Spleen (tissue), 11 donors: ENCODE data around the gene AGPAT2. TPM values are rescaled to one million over a fixed set of nuclear protein-coding genes. Genes with fewer than 3 reads are reported as not detected.

Experiments used
- DNase-seq: peaks from one replicate; pipeline ENCODE4 v3.0.0-alpha.2; 2020
- H3K27ac ChIP-seq, 8 donors: fragments of 200-600 bp; sonication (generic) in 7 of 8; 1 replicate in 4 of 8; 2 replicates in 4 of 8; pipeline versions ENCODE4 v1.5.0 to v1.8.0; 2016 to 2021; ENCODE audit warnings: inconsistent platforms in 4 of 8, mild to moderate bottlenecking in 4 of 8, moderate library complexity in 1 of 8
- H3K27me3 ChIP-seq, 7 donors: fragments of 200-600 bp; sonication (generic) in 6 of 7; replicated peaks in 1 of 7; 1 replicate in 4 of 7; 2 replicates in 3 of 7; pipeline versions ENCODE4 v1.5.0 to v1.8.0; 2016 to 2021; ENCODE audit warnings: inconsistent platforms in 3 of 7, mild to moderate bottlenecking in 1 of 7
- H3K36me3 ChIP-seq, 6 donors: fragments of 200-600 bp; sonication (generic) in 5 of 6; 1 replicate in 4 of 6; 2 replicates in 2 of 6; pipeline versions ENCODE4 v1.5.0 to v1.8.0; 2016 to 2021; ENCODE audit warnings: inconsistent platforms in 2 of 6
- H3K4me1 ChIP-seq, 6 donors: fragments of 200-600 bp; sonication (generic) in 5 of 6; 1 replicate in 3 of 6; 2 replicates in 3 of 6; pipeline versions ENCODE4 v1.5.0 to v1.8.0; 2016 to 2021; ENCODE audit warnings: inconsistent platforms in 3 of 6
- H3K4me3 ChIP-seq, 8 donors: fragments of 200-600 bp; sonication (generic) in 7 of 8; 1 replicate in 4 of 8; 2 replicates in 4 of 8; pipeline versions ENCODE4 v1.5.0 to v1.8.0; 2016 to 2021; ENCODE audit warnings: inconsistent platforms in 4 of 8, mild to moderate bottlenecking in 4 of 8, moderate library complexity in 2 of 8
- H3K9me3 ChIP-seq, 8 donors: fragments of 200-600 bp; sonication (generic) in 7 of 8; 1 replicate in 4 of 8; 2 replicates in 4 of 8; pipeline versions ENCODE4 v1.5.0 to v1.8.0; 2016 to 2021; ENCODE audit warnings: inconsistent platforms in 4 of 8
- CTCF ChIP-seq, 11 experiments: fragments of 200-600 bp in 7 of 11; fragments of 450-650 bp in 4 of 11; sonication (generic) in 4 of 11; IDR thresholded peaks in 8 of 11; conservative IDR thresholded peaks in 3 of 11; 1 replicate in 7 of 11; 2 replicates in 4 of 11; pipeline versions ENCODE4 v1.4.0 to v1.8.0; 2016 to 2021; ENCODE audit warnings: antibody characterized with exemption in 11 of 11, inconsistent platforms in 4 of 11, mild to moderate bottlenecking in 1 of 11
- POLR2A ChIP-seq, 3 donors: fragments of 450-650 bp; IDR thresholded peaks; one replicate each; pipeline ENCODE4 v1.5.1; 2017; ENCODE audit warnings: antibody characterized with exemption in 3 of 3, mild to moderate bottlenecking in 1 of 3
- POLR2AphosphoS5 ChIP-seq, 3 donors: sonication (generic); formaldehyde crosslinking; IDR thresholded peaks; one replicate each; pipeline ENCODE4 v1.5.1; 2017; ENCODE audit warnings: antibody characterized with exemption in 3 of 3
- WGBS, 5 donors: extraction: QIAGEN DNeasy Blood & Tissue Kit in 3 of 5; methylation state at CpG; one replicate each; pipeline versions ENCODE4 v1.1.5 to v1.1.7; 2013 to 2018; 5-methylcytosine and 5-hydroxymethylcytosine counted together
- intact Hi-C: fragments of 100-400 bp; cut with DNase I; formaldehyde crosslinking; loops from one replicate; pipeline ENCODE4 v1.15.0; 2023; ENCODE audit warnings: low total_unique reads
- polyA plus RNA-seq, 3 donors: library from polyadenylated mRNA; stranded (reverse); fragments of 200-250 nt; gene quantifications; one replicate each; pipeline ENCODE4 v1.2.1, GENCODE V29; 2013
- total RNA-seq, 7 donors: library from RNA; depleted of rRNA in 3 of 7; stranded (reverse); fragments of >200 nt in 3 of 7; fragmentation: NEBNext Ultra II Directional in 4 of 7; extraction: Animal tissue kit (Norgen Biotek cat#: 25700) in 4 of 7; gene quantifications; one replicate each; pipeline versions ENCODE4 v1.1.0 to v1.2.1, GENCODE V29; 2016 to 2021
- donor health status: healthy with polysubstance abuse.
- donor health status: DM: no; HTN: no; CAD: no; lungs with moderate emphysema.
- donor health status: DM: no; HTN: no; CAD: no.
- donor health status: Bipolar disorder and iron deficiency.
- donor health status: healthy.
- donor health status: DM: no; HTN: no; CAD: no.
- donor health status: DM: yes; HTN: yes; CAD: no.

AGPAT2 gene
- total and polyA plus RNA-seq, 10 donors, result 26.9 to 47.7 (median 38.3) TPM

- no peak for TF ChIP-seq POLR2A (IDR thresholded peaks at IDR 0.05)
- peak; percentile 32 to 61 (median 56) for TF ChIP-seq POLR2AphosphoS5 (IDR thresholded peaks at IDR 0.05)
- peaks cover 0 to 72% (median 35%) of the 10 kb centered on the region in 6 donors for H3K36me3 ChIP-seq
- intact Hi-C loops, result no loop called here
- no peaks in the 10 kb centered on the region for H3K9me3 ChIP-seq
- peaks cover 0 to 1% (median 0%) of the 10 kb centered on the region in 7 donors for H3K27me3 ChIP-seq
- H3K27ac ChIP-seq, result peak overlapping the region in 2 of 8 donors; percentile 32 to 45
- H3K4me1 ChIP-seq, result peaks cover 0 to 71% (median 37%) of the 10 kb centered on the region in 6 donors
- DNase-seq, result no peak
- H3K4me3 ChIP-seq, result no peak overlapping the region
- WGBS, 5 donors, result 79 to 88% (median 82%) methylated on average over 9 to 16 of the region's 16 CpGs
Observed at GRCh38 chr9:136675477-136676296, 11.6 kb downstream of the AGPAT2 start.

- DNase-seq, result no peak
Observed at GRCh38 chr9:136674786-136675349, 12.4 kb downstream of the AGPAT2 start.

GRCh38 chr9:136673975-136674785, 13.1 kb downstream of the AGPAT2 start:
- DNase-seq, result no peak
- Histone ChIP-seq H3K4me3 (no peak overlapping the region), H3K4me1 (peaks cover 0 to 71% (median 34%) of the 10 kb centered on the region in 6 donors), H3K9me3 (no peaks in the 10 kb centered on the region), H3K27me3 (peaks cover 0 to 16% (median 0%) of the 10 kb centered on the region in 7 donors), H3K27ac (peak overlapping the region in 5 of 8 donors; percentile 17 to 45 (median 31)), H3K36me3 (peaks cover 0 to 87% (median 37%) of the 10 kb centered on the region in 6 donors)
- WGBS, 5 donors, result 55 to 77% (median 63%) methylated on average over 15 to 26 of the region's 26 CpGs
- TF ChIP-seq POLR2AphosphoS5 (IDR thresholded peaks at IDR 0.05), result peak; percentile 67 to 88 (median 84)
- TF ChIP-seq CTCF (IDR thresholded peaks at IDR 0.05 in 8 of 11, conservative IDR thresholded peaks at IDR 0.05 in 3 of 11), result no peak
- TF ChIP-seq POLR2A (IDR thresholded peaks at IDR 0.05), result no peak
- intact Hi-C loops, result no loop called here

More at GRCh38 chr9:136674786-136675349, 12.4 kb downstream of the AGPAT2 start:
- WGBS, 5 donors, result 56 to 69% (median 68%) methylated on average over 10 to 11 of the region's 11 CpGs
- intact Hi-C loops, result no loop called here
- Histone ChIP-seq H3K27ac (peak overlapping the region in 5 of 8 donors; percentile 17 to 45 (median 31)), H3K27me3 (peaks cover 0 to 9% (median 0%) of the 10 kb centered on the region in 7 donors), H3K9me3 (no peaks in the 10 kb centered on the region), H3K36me3 (peaks cover 0 to 80% (median 37%) of the 10 kb centered on the region in 6 donors), H3K4me1 (peaks cover 0 to 71% (median 37%) of the 10 kb centered on the region in 6 donors), H3K4me3 (no peak overlapping the region)
- TF ChIP-seq POLR2AphosphoS5 (IDR thresholded peaks at IDR 0.05) (peak; percentile 64 to 82 (median 80)), POLR2A (IDR thresholded peaks at IDR 0.05) (no peak)

GRCh38 chr9:136673088-136673974, 13.9 kb downstream of the AGPAT2 start:
- intact Hi-C loops, result no loop called here
- Histone ChIP-seq H3K27ac (peak overlapping the region in 5 of 8 donors; percentile 2 to 45 (median 33)), H3K4me3 (no peak overlapping the region), H3K9me3 (no peaks in the 10 kb centered on the region), H3K27me3 (peaks cover 0 to 23% (median 0%) of the 10 kb centered on the region in 7 donors), H3K36me3 (peaks cover 0 to 95% (median 37%) of the 10 kb centered on the region in 6 donors), H3K4me1 (peaks cover 0 to 71% (median 30%) of the 10 kb centered on the region in 6 donors)
- 62 to 72% (median 68%) methylated on average over 14 to 35 of the region's 35 CpGs for WGBS, 5 donors
- TF ChIP-seq CTCF (IDR thresholded peaks at IDR 0.05 in 8 of 11, conservative IDR thresholded peaks at IDR 0.05 in 3 of 11) (no peak), POLR2AphosphoS5 (IDR thresholded peaks at IDR 0.05) (peak; percentile 58 to 85 (median 83)), POLR2A (IDR thresholded peaks at IDR 0.05) (no peak)
- DNase-seq, result no peak
